Testis (tissue), 5 donors: ENCODE results near the gene ABHD12. TPM values are rescaled to one million over a fixed set of nuclear protein-coding genes. Genes with fewer than 3 reads are reported as not detected.

Source experiments
- DNase-seq: peaks from one replicate; pipeline ENCODE4 v3.0.0-alpha.2; 2019
- H3K27ac ChIP-seq, 2 donors: fragments of 200-600 bp; sonication (generic); one replicate each; pipeline ENCODE4 v1.5.1; 2019
- H3K27me3 ChIP-seq: fragments of 200-600 bp; sonication (generic); one replicate; pipeline ENCODE4 v1.5.1; 2019
- H3K36me3 ChIP-seq: fragments of 200-600 bp; sonication (generic); one replicate; pipeline ENCODE4 v1.5.1; 2017; ENCODE audit warnings: low read depth; ENCODE audit errors: missing control alignments
- H3K4me1 ChIP-seq: fragments of 200-600 bp; sonication (generic); one replicate; pipeline ENCODE4 v1.5.1; 2019
- H3K4me3 ChIP-seq, 2 donors: fragments of 200-600 bp; sonication (generic); one replicate each; pipeline ENCODE4 v1.5.1; 2017 to 2019
- H3K9me3 ChIP-seq: fragments of 200-600 bp; sonication (generic); one replicate; pipeline ENCODE4 v1.5.1; 2017
- POLR2A ChIP-seq: fragments of 450-650 bp; IDR thresholded peaks from one replicate; pipeline ENCODE4 v1.6.1; 2017; ENCODE audit warnings: antibody characterized with exemption, mild to moderate bottlenecking, moderate library complexity
- WGBS, 2 donors: methylation state at CpG; one replicate each; pipeline ENCODE4 v1.1.5; 2018; 5-methylcytosine and 5-hydroxymethylcytosine counted together
- intact Hi-C: fragments of 100-400 bp; cut with DNase I; formaldehyde crosslinking; loops from one replicate; pipeline ENCODE4 v1.15.1; 2023; ENCODE audit warnings: low total_unique reads
- long read RNA-seq, 2 donors: transcript quantifications; one replicate each; lab custom pipeline, GENCODE V29; 2026
- polyA plus RNA-seq: library from polyadenylated mRNA; stranded (reverse); fragments of 350-450 nt; fragmentation: Illumina TruSeq; extraction: RNeasy Lipid Tissue Mini Kit (QIAGEN cat#74804); gene quantifications from one replicate; pipeline ENCODE4 v1.2.3, GENCODE V29; 2014; ENCODE audit warnings: low read depth, low replicate concordance; ENCODE audit not compliant: insufficient read depth
- total RNA-seq, 2 donors: library from RNA; depleted of rRNA; stranded (reverse); fragments of >200 nt; gene quantifications; one replicate each; pipeline ENCODE4 v1.2.3, GENCODE V29; 2016
- TF ChIP-seq, protein P1 (sequence below), 3 experiments: fragments of 450-650 bp in 2 of 3; fragments of 200-600 bp in 1 of 3; sonication (generic) in 1 of 3; IDR thresholded peaks; one replicate each; pipeline ENCODE4 v1.5.1; 2016 to 2019; ENCODE audit warnings: antibody characterized with exemption in 3 of 3, mild to moderate bottlenecking in 2 of 3, moderate library complexity in 1 of 3

ABHD12 gene
- 10 to 100 TPM; 47.5 to 51.5 TPM for total RNA-seq
- polyA plus RNA-seq = 40.8 TPM
- long read RNA-seq, donor 1, transcript ABHD12-202 (13 exons, 1,725 nt) = minor isoform, 5 of 15 reads
- long read RNA-seq, donor 1, transcript ABHD12-201 (13 exons, 2,117 nt) = major isoform, 10 of 15 reads
- long read RNA-seq, donor 1, partial matches to known transcripts = 0 of 15 reads
- long read RNA-seq, donor 1, other reads (novel, unspliced or antisense) = 0 of 15 reads
- long read RNA-seq, donor 2, transcript ABHD12-201 (13 exons, 2,117 nt) = major isoform, 9 of 26 reads
- long read RNA-seq, donor 2, partial matches to known transcripts = 15 of 26 reads
- long read RNA-seq, donor 2, other reads (novel, unspliced or antisense) = 0 of 26 reads

- peak within 1 kb of the TSS; percentile 84 to 86 for H3K27ac ChIP-seq
- TF ChIP-seq, protein P1, sequence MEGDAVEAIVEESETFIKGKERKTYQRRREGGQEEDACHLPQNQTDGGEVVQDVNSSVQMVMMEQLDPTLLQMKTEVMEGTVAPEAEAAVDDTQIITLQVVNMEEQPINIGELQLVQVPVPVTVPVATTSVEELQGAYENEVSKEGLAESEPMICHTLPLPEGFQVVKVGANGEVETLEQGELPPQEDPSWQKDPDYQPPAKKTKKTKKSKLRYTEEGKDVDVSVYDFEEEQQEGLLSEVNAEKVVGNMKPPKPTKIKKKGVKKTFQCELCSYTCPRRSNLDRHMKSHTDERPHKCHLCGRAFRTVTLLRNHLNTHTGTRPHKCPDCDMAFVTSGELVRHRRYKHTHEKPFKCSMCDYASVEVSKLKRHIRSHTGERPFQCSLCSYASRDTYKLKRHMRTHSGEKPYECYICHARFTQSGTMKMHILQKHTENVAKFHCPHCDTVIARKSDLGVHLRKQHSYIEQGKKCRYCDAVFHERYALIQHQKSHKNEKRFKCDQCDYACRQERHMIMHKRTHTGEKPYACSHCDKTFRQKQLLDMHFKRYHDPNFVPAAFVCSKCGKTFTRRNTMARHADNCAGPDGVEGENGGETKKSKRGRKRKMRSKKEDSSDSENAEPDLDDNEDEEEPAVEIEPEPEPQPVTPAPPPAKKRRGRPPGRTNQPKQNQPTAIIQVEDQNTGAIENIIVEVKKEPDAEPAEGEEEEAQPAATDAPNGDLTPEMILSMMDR (IDR thresholded peaks at IDR 0.05) = no peak
- TF ChIP-seq POLR2A = no peak
- intact Hi-C loops = loop anchor here (10.0 kb wide), 1 partner anchor 96 kb away; no protein-coding TSS in a partner anchor
- H3K4me3 ChIP-seq = peak within 1 kb of the TSS; percentile 74 to 86
- H3K4me1 ChIP-seq = peaks cover 6% of the 10 kb centered on the region
- 1 to 2% methylated on average over 8 to 48 of the region's 91 CpGs for WGBS, 2 donors
- DNase-seq = peak; percentile 97
- no peaks in the 10 kb centered on the region for H3K9me3 ChIP-seq
- H3K36me3 ChIP-seq = no peaks in the 10 kb centered on the region
- no peaks in the 10 kb centered on the region for H3K27me3 ChIP-seq
Measured at GRCh38 chr20:25390538-25391528, at the start of gene ABHD12. Gene ABHD12 (minus strand): TSS chr20:25390835. CDS start chr20:25390703, 132 bp downstream.

GRCh38 chr20:25439328-25439727, 48.7 kb upstream of the ABHD12 start:
- TF ChIP-seq, protein P1 (IDR thresholded peaks at IDR 0.05) = no peak
- TF ChIP-seq POLR2A = no peak
- DNase-seq = no peak
- 82 to 93% methylated on average over 3 of the region's 3 CpGs for WGBS, 2 donors
- Histone ChIP-seq H3K27ac (no peak overlapping the region), H3K4me1 (no peaks in the 10 kb centered on the region), H3K36me3 (no peaks in the 10 kb centered on the region), H3K27me3 (no peaks in the 10 kb centered on the region), H3K9me3 (no peaks in the 10 kb centered on the region), H3K4me3 (no peak overlapping the region)
- intact Hi-C loops = no loop called here

- Histone ChIP-seq H3K4me3 (no peak overlapping the region), H3K27ac (no peak overlapping the region), H3K4me1 (no peaks in the 10 kb centered on the region), H3K36me3 (no peaks in the 10 kb centered on the region), H3K27me3 (no peaks in the 10 kb centered on the region), H3K9me3 (no peaks in the 10 kb centered on the region)
- DNase-seq = no peak
- intact Hi-C loops = no loop called here
- WGBS, 2 donors = 51 to 55% methylated on average over 4 of the region's 4 CpGs
- TF ChIP-seq POLR2A = no peak
- TF ChIP-seq, protein P1 (IDR thresholded peaks at IDR 0.05) = no peak
Measured at GRCh38 chr20:25437153-25437581, 46.5 kb upstream of the ABHD12 start.

DNA sequence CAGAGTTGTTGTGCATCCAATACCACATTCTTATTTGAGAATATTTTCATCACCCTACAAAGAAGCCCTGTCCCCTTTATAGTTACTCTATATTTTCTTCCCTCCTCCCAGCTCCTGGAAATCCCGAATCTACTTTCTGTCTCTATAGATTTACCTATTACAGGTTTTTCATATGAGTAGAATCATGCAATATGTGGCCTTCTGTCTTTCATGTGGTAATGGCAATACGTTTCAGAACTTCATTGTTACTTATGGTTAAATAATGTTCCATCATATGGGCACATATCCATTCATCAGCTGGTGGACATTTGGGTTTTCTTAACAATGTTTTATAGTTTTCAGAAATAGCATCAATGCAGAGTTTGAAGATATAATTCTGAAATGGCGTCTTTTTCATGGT, 33.9 kb upstream of the ABHD12 start:
- WGBS, 2 donors = 95% methylated on average over 3 of the region's 3 CpGs
- TF ChIP-seq, protein P1 (IDR thresholded peaks at IDR 0.05) = no peak
- no peak for TF ChIP-seq POLR2A
- Histone ChIP-seq H3K27ac (no peak overlapping the region), H3K9me3 (no peaks in the 10 kb centered on the region), H3K36me3 (no peaks in the 10 kb centered on the region), H3K27me3 (no peaks in the 10 kb centered on the region), H3K4me1 (no peaks in the 10 kb centered on the region), H3K4me3 (no peak overlapping the region)
- intact Hi-C loops = no loop called here
- no peak for DNase-seq
